Kidney (tissue), 14 donors: ENCODE data around the gene JARID2. TPM values are rescaled to one million over a fixed set of nuclear protein-coding genes. Genes with fewer than 3 reads are reported as not detected.

Experiments
- DNase-seq, 5 donors: peaks; one replicate each; pipeline ENCODE4 v3.0.0-alpha.2; 2013 to 2020
- FAIRE-seq: peaks from 2 replicates; lab custom pipeline; 2012; peaks lifted over from hg19 to GRCh38; lab: Jason Lieb, UNC
- H3K27ac ChIP-seq, 2 donors: one replicate each; pipeline ENCODE4 v1.7.0; 2013; ENCODE audit warnings: low read depth in 2 of 2, low read length in 2 of 2, inconsistent platforms in 1 of 2
- H3K27me3 ChIP-seq: one replicate; pipeline ENCODE4 v1.7.1; 2013; ENCODE audit warnings: low read length, inconsistent platforms; ENCODE audit not compliant: control insufficient read depth, insufficient read depth
- H3K36me3 ChIP-seq, 3 donors: one replicate each; pipeline versions ENCODE4 v1.7.0 to v1.7.1; 2013; ENCODE audit warnings: low read length in 3 of 3, control low read depth in 1 of 3, inconsistent platforms in 1 of 3; ENCODE audit not compliant: insufficient read depth in 3 of 3, control insufficient read depth in 2 of 3
- H3K4me1 ChIP-seq, 3 donors: one replicate each; pipeline versions ENCODE4 v1.7.0 to v1.7.1; 2013; ENCODE audit warnings: low read length in 3 of 3, inconsistent platforms in 1 of 3, low read depth in 1 of 3; ENCODE audit not compliant: control insufficient read depth in 2 of 3, insufficient read depth in 2 of 3
- H3K4me3 ChIP-seq, 3 donors: one replicate each; pipeline versions ENCODE4 v1.7.0 to v1.8.1; 2013; ENCODE audit warnings: low read length in 3 of 3, control low read depth in 1 of 3, inconsistent platforms in 1 of 3
- H3K9ac ChIP-seq, 3 donors: one replicate each; pipeline versions ENCODE4 v1.7.0 to v1.7.1; 2013; ENCODE audit warnings: low read length in 3 of 3, control low read depth in 1 of 3, inconsistent platforms in 1 of 3
- H3K9me3 ChIP-seq, 3 donors: one replicate each; pipeline versions ENCODE4 v1.7.0 to v1.7.1; 2013; ENCODE audit warnings: low read length in 3 of 3, control low read depth in 1 of 3, inconsistent platforms in 1 of 3; ENCODE audit not compliant: control insufficient read depth in 2 of 3, insufficient read depth in 1 of 3
- CTCF ChIP-seq: IDR thresholded peaks from 3 replicates; pipeline ENCODE4 v1.5.1; 2012; ENCODE audit warnings: mild to moderate bottlenecking, moderate library complexity, borderline replicate concordance; ENCODE audit not compliant: insufficient read depth; ENCODE audit errors: extremely low read depth
- intact Hi-C: fragments of 100-400 bp; cut with DNase I; formaldehyde crosslinking; loops from one replicate; pipeline ENCODE4 v1.11.1; 2022
- polyA plus RNA-seq: library from polyadenylated mRNA; stranded (reverse); fragments of 350-450 nt; fragmentation: Illumina TruSeq; extraction: RNeasy Lipid Tissue Mini Kit (QIAGEN cat#74804); gene quantifications from one replicate; pipeline ENCODE4 v1.2.3, GENCODE V29; 2014; ENCODE audit warnings: low read depth, low replicate concordance; ENCODE audit not compliant: insufficient read depth
- total RNA-seq: library from RNA; stranded (reverse); fragmentation: NEBNext Ultra II Directional; extraction: Animal tissue kit (Norgen Biotek cat#: 25700); gene quantifications from one replicate; pipeline ENCODE4 v1.2.1, GENCODE V29; 2021
- donor health status: control.
- donor health status: control.
- donor health status: control.
- donor health status: control.
- donor health status: control.
- donor health status: DM: yes; HTN: yes; CAD: no.
- donor health status: Normal renal cell carcinoma (clear cell type).

The JARID2 gene
- total and polyA plus RNA-seq, 2 donors from 2014 or later, result 1.8 to 12.3 TPM

DNA sequence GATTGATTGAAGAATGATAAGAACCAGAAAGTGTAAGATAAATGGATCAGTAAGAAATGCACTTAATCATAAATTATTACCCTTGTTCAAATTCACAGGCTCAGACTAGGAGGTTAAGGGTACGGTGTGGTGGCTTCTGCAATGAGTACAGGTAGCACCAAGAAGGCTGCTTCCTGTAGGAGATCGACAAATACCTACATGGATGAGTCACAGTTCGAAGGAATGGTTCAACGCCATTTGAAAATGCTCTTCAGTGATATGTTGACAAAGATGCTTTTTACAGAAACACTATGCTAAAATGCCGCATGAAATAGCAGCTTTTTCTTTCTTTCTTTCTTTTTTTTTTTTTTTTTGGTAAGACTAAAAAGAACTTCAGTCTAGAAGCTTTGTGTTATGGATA, 300.7 kb downstream of the JARID2 start:
- Histone ChIP-seq H3K4me1 (peaks cover 4 to 10% (median 8%) of the 10 kb centered on the region in 3 donors), H3K9ac (no peak overlapping the region), H3K27ac (no peak overlapping the region), H3K9me3 (no peaks in the 10 kb centered on the region), H3K27me3 (no peaks in the 10 kb centered on the region), H3K4me3 (no peak overlapping the region), H3K36me3 (no peaks in the 10 kb centered on the region)
- no peak for FAIRE-seq
- TF ChIP-seq CTCF, result no peak
- intact Hi-C loops, result no loop called here
- DNase-seq, result no peak

- DNase-seq (no peak), FAIRE-seq (no peak)
- Histone ChIP-seq H3K9ac (no peak overlapping the region), H3K27me3 (no peaks in the 10 kb centered on the region), H3K27ac (no peak overlapping the region), H3K4me1 (peaks cover 7 to 12% (median 10%) of the 10 kb centered on the region in 3 donors), H3K4me3 (no peak overlapping the region), H3K36me3 (no peaks in the 10 kb centered on the region), H3K9me3 (no peaks in the 10 kb centered on the region)
- intact Hi-C loops, result no loop called here
- TF ChIP-seq CTCF, result no peak
Observed at GRCh38 chr6:15547400-15547799, 301.5 kb downstream of the JARID2 start.

- H3K4me3 ChIP-seq, result no peak overlapping the region
- FAIRE-seq, result no peak
Observed at GRCh38 chr6:15549371-15549770, 303.5 kb downstream of the JARID2 start.

More at GRCh38 chr6:15549371-15549770, 303.5 kb downstream of the JARID2 start:
- Histone ChIP-seq H3K9me3 (no peaks in the 10 kb centered on the region), H3K27me3 (no peaks in the 10 kb centered on the region), H3K36me3 (no peaks in the 10 kb centered on the region), H3K9ac (no peak overlapping the region), H3K4me1 (peaks cover 7 to 12% (median 10%) of the 10 kb centered on the region in 3 donors), H3K27ac (no peak overlapping the region)
- no peak for TF ChIP-seq CTCF
- no peak for DNase-seq
- intact Hi-C loops, result no loop called here
